Liver (tissue), 9 donors: ENCODE data around the gene CDC42BPG. TPM values are rescaled to one million over a fixed set of nuclear protein-coding genes. Genes with fewer than 3 reads are reported as not detected.

ENCODE experiments used
- DNase-seq: peaks from one replicate; pipeline ENCODE4 v3.0.0-alpha.2; 2017; ENCODE audit warnings: low spot score
- H3K27ac ChIP-seq, 2 donors: one replicate each; pipeline ENCODE4 v1.7.0; 2013; ENCODE audit warnings: inconsistent platforms in 2 of 2, low read length in 2 of 2, control low read depth in 1 of 2, low read depth in 1 of 2, mild to moderate bottlenecking in 1 of 2
- H3K27me3 ChIP-seq, 4 donors: one replicate each; pipeline versions ENCODE4 v1.6.1 to v1.7.0; 2013; ENCODE audit warnings: low read length in 3 of 4, inconsistent platforms in 1 of 4, mild to moderate bottlenecking in 1 of 4, moderate library complexity in 1 of 4; ENCODE audit not compliant: control insufficient read depth in 4 of 4, insufficient read depth in 4 of 4
- H3K36me3 ChIP-seq, 4 donors: one replicate each; pipeline versions ENCODE4 v1.6.1 to v1.7.0; 2013; ENCODE audit warnings: low read length in 3 of 4, mild to moderate bottlenecking in 3 of 4, low read depth in 1 of 4, moderate library complexity in 1 of 4; ENCODE audit not compliant: control insufficient read depth in 4 of 4, insufficient read depth in 3 of 4
- H3K4me1 ChIP-seq, 4 donors: one replicate each; pipeline versions ENCODE4 v1.6.1 to v1.7.0; 2013; ENCODE audit warnings: low read length in 3 of 4, mild to moderate bottlenecking in 3 of 4, moderate library complexity in 1 of 4; ENCODE audit not compliant: control insufficient read depth in 4 of 4, insufficient read depth in 4 of 4
- H3K4me3 ChIP-seq, 3 donors: one replicate each; pipeline versions ENCODE4 v1.6.1 to v1.7.0; 2013; ENCODE audit warnings: low read length in 3 of 3, control low read depth in 1 of 3, low read depth in 1 of 3, mild to moderate bottlenecking in 1 of 3
- H3K9ac ChIP-seq, 2 donors: one replicate each; pipeline ENCODE4 v1.7.0; 2013; ENCODE audit warnings: low read length in 2 of 2, mild to moderate bottlenecking in 2 of 2, moderate library complexity in 2 of 2, control low read depth in 1 of 2, low read depth in 1 of 2
- H3K9me3 ChIP-seq, 4 donors: one replicate each; pipeline versions ENCODE4 v1.6.1 to v1.7.0; 2013; ENCODE audit warnings: low read length in 3 of 4; ENCODE audit not compliant: control insufficient read depth in 4 of 4
- FOXA1 ChIP-seq: IDR thresholded peaks from 2 replicates; pipeline ENCODE4 v1.6.1; 2016; ENCODE audit warnings: antibody characterized with exemption
- GABPA ChIP-seq, 2 donors: IDR thresholded peaks in 1 of 2; conservative IDR thresholded peaks in 1 of 2; 2 replicates each; pipeline ENCODE4 v1.6.1; 2016; ENCODE audit warnings: antibody characterized with exemption in 2 of 2, mild to moderate bottlenecking in 1 of 2, moderate library complexity in 1 of 2
- HNF4A ChIP-seq, 2 donors: conservative IDR thresholded peaks; 2 replicates each; pipeline ENCODE4 v1.6.1; 2016; ENCODE audit warnings: antibody characterized with exemption in 2 of 2, mild to moderate bottlenecking in 2 of 2
- JUND ChIP-seq, 2 donors: IDR thresholded peaks; 2 replicates each; pipeline ENCODE4 v1.6.1; 2016; ENCODE audit warnings: antibody characterized with exemption in 2 of 2
- RAD21 ChIP-seq, 2 donors: IDR thresholded peaks; 2 replicates each; pipeline ENCODE4 v1.6.1; 2016; ENCODE audit warnings: antibody characterized with exemption in 2 of 2, mild to moderate bottlenecking in 2 of 2
- RXRA ChIP-seq, 2 donors: IDR thresholded peaks; 2 replicates each; pipeline ENCODE4 v1.6.1; 2017 to 2018; ENCODE audit warnings: antibody characterized with exemption in 2 of 2, mild to moderate bottlenecking in 1 of 2
- TAF1 ChIP-seq: conservative IDR thresholded peaks from 2 replicates; pipeline ENCODE4 v1.6.1; 2016; ENCODE audit warnings: antibody characterized with exemption, mild to moderate bottlenecking
- WGBS: extraction: QIAGEN DNeasy Blood & Tissue Kit; methylation state at CpG from one replicate; pipeline ENCODE4 v1.1.7; 2013; 5-methylcytosine and 5-hydroxymethylcytosine counted together
- polyA plus RNA-seq, 2 donors: library from polyadenylated mRNA; stranded (reverse) in 1 of 2; unstranded in 1 of 2; fragments of 200-250 nt in 1 of 2; fragments of >200 nt in 1 of 2; fragmentation: Nextera tagmentation in 1 of 2; extraction: Ambion mirVana in 1 of 2; gene quantifications; one replicate each; pipeline versions ENCODE4 v1.2.1 to v1.2.3, GENCODE V29; 2013 to 2015
- total RNA-seq, 2 donors: library from RNA; depleted of rRNA; stranded (reverse); fragments of >200 nt; gene quantifications; one replicate each; pipeline ENCODE4 v1.2.3, GENCODE V29; 2014
- TF ChIP-seq, protein P1 (sequence below): IDR thresholded peaks from 2 replicates; pipeline ENCODE4 v1.6.1; 2016; ENCODE audit warnings: antibody characterized with exemption, mild to moderate bottlenecking
- TF ChIP-seq, protein P2 (sequence below): IDR thresholded peaks from 2 replicates; pipeline ENCODE4 v1.6.1; 2016; ENCODE audit warnings: antibody characterized with exemption
- TF ChIP-seq, protein P3 (sequence below): IDR thresholded peaks from 2 replicates; pipeline ENCODE4 v1.6.1; 2016; ENCODE audit warnings: antibody characterized with exemption
- donor health status: healthy.
- donor health status: healthy.
- donor health status: healthy.
- donor health status: healthy.
- donor health status: healthy.

The CDC42BPG gene
- total and polyA plus RNA-seq, 4 donors = 0.18 to 1.2 (median 0.58) TPM

DNA sequence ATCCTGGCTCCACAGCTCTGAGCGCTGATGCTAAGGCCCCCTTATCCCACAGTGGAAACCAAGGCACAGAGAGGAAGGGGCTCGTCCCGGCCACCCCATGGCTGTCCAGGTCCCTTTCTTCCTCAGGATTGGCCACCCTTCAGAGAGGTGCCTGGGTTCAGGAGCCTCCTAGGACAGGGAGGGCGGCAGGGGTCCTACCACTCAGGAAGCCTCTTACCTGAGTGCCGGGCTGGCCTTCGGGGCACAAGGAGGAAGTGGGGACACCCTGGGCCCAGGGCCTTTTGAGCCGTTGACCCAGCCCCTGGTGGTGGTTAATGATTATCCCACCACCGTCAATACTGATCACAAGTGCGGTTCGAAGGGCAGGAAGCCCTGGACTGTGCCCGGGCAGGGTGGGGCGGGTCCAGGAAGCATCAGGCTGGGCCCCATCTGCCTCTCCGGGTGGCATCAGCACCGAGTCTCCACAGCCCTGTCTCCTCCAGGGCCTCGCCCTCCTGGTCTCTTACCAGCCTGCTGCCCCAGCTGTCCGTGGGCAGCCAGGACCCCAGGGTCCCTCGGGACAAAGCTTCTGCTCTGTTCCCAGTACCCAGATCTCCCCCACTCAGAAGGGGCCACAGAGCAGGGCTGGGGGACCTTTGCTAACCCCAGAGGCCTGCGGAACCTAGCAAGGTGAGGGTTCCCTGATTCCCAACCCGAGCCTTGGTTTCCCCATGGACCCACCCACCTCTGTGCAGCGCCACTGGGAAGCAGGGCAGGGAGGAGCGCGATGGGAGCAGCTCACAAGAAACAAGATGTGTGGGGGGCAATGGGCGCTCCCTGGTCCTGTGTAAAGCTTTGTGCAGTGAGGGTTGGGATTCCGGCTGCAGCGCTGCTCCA is 49.0 kb upstream of the CDC42BPG start (continued):
- TF ChIP-seq, protein P1, sequence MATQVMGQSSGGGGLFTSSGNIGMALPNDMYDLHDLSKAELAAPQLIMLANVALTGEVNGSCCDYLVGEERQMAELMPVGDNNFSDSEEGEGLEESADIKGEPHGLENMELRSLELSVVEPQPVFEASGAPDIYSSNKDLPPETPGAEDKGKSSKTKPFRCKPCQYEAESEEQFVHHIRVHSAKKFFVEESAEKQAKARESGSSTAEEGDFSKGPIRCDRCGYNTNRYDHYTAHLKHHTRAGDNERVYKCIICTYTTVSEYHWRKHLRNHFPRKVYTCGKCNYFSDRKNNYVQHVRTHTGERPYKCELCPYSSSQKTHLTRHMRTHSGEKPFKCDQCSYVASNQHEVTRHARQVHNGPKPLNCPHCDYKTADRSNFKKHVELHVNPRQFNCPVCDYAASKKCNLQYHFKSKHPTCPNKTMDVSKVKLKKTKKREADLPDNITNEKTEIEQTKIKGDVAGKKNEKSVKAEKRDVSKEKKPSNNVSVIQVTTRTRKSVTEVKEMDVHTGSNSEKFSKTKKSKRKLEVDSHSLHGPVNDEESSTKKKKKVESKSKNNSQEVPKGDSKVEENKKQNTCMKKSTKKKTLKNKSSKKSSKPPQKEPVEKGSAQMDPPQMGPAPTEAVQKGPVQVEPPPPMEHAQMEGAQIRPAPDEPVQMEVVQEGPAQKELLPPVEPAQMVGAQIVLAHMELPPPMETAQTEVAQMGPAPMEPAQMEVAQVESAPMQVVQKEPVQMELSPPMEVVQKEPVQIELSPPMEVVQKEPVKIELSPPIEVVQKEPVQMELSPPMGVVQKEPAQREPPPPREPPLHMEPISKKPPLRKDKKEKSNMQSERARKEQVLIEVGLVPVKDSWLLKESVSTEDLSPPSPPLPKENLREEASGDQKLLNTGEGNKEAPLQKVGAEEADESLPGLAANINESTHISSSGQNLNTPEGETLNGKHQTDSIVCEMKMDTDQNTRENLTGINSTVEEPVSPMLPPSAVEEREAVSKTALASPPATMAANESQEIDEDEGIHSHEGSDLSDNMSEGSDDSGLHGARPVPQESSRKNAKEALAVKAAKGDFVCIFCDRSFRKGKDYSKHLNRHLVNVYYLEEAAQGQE = peak; percentile 82

DNA sequence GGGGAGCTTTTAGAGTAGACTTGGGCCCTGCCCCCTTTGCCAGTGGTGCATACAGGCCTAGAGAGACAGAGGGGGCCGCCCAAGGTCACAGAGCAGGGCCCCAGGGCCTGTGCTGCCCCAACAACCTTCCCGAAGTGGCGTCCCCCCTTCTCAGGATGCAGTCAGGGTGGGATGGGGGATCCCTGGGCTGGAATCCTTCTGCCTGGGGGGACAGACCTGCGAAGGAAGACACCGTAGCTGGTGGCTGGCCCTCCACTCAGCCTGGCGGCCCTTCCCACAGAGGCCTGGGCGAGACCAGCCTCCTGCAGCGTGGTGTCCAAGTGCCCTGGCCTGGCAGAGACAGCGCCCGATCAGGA is 48.4 kb upstream of the CDC42BPG start:
- DNase-seq = no peak
- H3K27ac ChIP-seq = peak overlapping the region; percentile 86 to 89
- H3K9ac ChIP-seq = peak overlapping the region; percentile 73 to 89
- no peaks in the 10 kb centered on the region for H3K27me3 ChIP-seq
- H3K9me3 ChIP-seq = no peaks in the 10 kb centered on the region
- peaks cover 20 to 58% (median 47%) of the 10 kb centered on the region in 4 donors for H3K4me1 ChIP-seq
- TF ChIP-seq GABPA (IDR thresholded peaks at IDR 0.05 in 1 of 2, conservative IDR thresholded peaks at IDR 0.05 in 1 of 2) (no peak), HNF4A (conservative IDR thresholded peaks at IDR 0.05) (no peak), RXRA (IDR thresholded peaks at IDR 0.05) (no peak), JUND (IDR thresholded peaks at IDR 0.05) (no peak), FOXA1 (no peak), TAF1 (no peak)
- TF ChIP-seq, protein P2, sequence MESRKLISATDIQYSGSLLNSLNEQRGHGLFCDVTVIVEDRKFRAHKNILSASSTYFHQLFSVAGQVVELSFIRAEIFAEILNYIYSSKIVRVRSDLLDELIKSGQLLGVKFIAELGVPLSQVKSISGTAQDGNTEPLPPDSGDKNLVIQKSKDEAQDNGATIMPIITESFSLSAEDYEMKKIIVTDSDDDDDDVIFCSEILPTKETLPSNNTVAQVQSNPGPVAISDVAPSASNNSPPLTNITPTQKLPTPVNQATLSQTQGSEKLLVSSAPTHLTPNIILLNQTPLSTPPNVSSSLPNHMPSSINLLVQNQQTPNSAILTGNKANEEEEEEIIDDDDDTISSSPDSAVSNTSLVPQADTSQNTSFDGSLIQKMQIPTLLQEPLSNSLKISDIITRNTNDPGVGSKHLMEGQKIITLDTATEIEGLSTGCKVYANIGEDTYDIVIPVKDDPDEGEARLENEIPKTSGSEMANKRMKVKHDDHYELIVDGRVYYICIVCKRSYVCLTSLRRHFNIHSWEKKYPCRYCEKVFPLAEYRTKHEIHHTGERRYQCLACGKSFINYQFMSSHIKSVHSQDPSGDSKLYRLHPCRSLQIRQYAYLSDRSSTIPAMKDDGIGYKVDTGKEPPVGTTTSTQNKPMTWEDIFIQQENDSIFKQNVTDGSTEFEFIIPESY = no peak
- TF ChIP-seq, protein P1 = no peak
- 31% methylated on average over 10 of the region's 10 CpGs for WGBS
- H3K4me3 ChIP-seq = peak overlapping the region; percentile 50 to 83 (median 81)
- H3K36me3 ChIP-seq = peaks cover 0 to 23% (median 7%) of the 10 kb centered on the region in 4 donors

DNA sequence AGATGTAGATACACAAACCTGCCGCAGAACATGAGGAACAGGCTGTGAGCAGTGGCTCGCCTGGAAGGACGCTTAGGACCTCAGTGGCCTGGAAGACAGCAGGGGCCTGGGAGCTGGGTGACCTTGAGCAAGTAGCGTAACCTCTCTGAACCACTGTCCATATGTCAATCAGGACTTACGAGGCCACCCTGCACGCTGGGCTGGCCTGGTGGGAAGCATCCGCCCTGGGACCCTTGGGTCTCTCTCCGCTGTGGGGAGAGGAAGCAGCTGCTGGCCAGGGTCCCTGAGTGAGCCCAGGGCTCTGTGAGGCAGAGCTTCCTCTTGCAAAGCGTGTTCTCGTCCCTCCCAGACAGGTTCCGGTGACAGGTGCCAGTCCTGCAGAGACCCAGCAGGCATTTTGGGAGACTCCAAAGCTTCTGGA is 48.0 kb upstream of the CDC42BPG start:
- no peak for DNase-seq
- TF ChIP-seq TAF1 (no peak), RAD21 (IDR thresholded peaks at IDR 0.05) (no peak)
- TF ChIP-seq, protein P3, sequence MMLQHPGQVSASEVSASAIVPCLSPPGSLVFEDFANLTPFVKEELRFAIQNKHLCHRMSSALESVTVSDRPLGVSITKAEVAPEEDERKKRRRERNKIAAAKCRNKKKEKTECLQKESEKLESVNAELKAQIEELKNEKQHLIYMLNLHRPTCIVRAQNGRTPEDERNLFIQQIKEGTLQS = no peak
- H3K4me1 ChIP-seq = peaks cover 21 to 61% (median 49%) of the 10 kb centered on the region in 4 donors
- no peaks in the 10 kb centered on the region for H3K27me3 ChIP-seq
- H3K9ac ChIP-seq = peak overlapping the region; percentile 73 to 89
- peak overlapping the region; percentile 50 to 83 (median 81) for H3K4me3 ChIP-seq
- peaks cover 0 to 19% (median 7%) of the 10 kb centered on the region in 4 donors for H3K36me3 ChIP-seq
- no peaks in the 10 kb centered on the region for H3K9me3 ChIP-seq
- peak overlapping the region; percentile 86 to 89 for H3K27ac ChIP-seq
- WGBS = 22% methylated on average over 11 of the region's 11 CpGs
